GM21529 (cell line): Measurements from ENCODE around the gene NBEA.

ENCODE experiments used
- ATAC-seq: cut with Tn5 transposase; IDR thresholded peaks from one replicate; pipeline ENCODE4 v1.9.1; 2021; ENCODE audit not compliant: unreplicated experiment

NBEA gene

DNA sequence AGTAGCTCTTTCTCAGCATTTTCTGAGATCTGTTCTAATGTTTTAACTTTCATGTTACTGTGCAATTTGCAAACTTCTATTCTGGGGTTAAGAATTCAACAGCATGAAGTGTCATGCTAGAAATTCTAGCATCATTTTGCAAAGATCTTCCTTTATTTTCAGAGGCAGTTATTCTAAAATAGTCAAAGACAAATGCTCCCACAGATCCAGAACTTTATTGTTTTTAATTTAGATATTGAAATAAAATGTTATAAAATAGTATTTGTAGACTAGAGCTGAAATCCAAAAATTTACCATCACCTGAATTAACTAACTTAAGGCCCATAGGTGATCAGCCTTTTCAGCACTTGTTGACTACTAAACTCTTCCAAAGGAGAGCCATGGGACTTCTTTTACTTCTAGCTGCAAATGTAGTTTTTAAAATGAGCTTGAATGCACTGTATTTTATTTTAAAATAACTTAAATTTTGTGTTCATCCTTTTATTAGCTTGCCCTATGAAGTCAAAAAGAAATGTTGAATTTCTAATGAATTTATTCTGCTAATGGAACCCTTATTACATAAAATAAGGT is 531.2 kb downstream of the NBEA start:
- ATAC-seq: no peak

DNA sequence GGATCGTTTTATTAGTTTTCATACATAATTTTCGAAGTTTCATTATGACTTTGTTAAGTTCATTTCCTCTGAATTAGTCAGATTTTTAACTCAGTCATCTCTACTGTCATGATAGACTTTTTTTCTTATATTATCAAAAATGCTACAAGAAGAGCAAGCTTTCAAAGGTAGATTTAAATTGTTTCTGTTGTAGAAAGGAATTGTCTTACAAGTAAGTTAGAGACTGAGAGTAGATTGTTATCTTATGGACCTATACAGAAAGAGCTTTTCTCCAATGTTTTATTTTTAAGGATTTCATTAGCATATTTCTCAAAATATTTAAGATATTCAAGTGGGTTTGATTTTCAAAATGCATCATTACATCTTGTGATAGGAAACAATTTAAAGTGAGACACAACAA is 531.7 kb downstream of the NBEA start:
- no peak for ATAC-seq

DNA sequence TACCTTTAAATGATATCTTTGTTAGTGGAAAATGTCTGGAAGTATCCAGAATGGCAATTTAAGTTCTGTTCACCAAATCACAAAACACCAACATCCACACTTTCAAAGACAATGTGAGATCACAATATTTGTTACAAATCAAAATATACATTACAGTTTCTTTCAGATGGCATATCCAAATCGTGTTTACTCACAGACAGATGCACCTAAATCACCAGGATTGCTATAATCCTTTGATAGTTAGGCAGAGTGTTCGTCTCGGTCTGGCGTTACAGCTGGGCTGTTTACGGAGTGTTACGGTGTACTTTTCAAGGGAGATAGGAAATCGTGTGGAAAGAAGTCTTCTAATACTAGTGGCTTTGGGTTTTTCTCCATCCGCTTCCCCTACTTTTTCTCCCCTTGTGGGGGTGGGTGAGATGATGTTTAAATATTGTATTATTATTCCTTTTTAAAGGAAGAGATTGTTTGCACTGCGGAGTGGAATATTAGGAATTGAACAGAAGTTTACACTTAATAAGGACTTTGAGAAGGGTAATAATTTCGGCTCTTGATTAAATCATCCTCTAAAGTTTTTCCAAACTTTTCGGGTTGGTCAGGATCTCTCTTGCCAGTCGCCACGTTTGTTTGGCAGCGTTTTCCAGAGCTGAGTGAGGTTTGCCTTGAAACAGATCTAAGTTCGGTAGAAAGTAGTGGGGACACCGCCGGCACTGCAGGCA is 532.6 kb downstream of the NBEA start:
- ATAC-seq: no peak

DNA sequence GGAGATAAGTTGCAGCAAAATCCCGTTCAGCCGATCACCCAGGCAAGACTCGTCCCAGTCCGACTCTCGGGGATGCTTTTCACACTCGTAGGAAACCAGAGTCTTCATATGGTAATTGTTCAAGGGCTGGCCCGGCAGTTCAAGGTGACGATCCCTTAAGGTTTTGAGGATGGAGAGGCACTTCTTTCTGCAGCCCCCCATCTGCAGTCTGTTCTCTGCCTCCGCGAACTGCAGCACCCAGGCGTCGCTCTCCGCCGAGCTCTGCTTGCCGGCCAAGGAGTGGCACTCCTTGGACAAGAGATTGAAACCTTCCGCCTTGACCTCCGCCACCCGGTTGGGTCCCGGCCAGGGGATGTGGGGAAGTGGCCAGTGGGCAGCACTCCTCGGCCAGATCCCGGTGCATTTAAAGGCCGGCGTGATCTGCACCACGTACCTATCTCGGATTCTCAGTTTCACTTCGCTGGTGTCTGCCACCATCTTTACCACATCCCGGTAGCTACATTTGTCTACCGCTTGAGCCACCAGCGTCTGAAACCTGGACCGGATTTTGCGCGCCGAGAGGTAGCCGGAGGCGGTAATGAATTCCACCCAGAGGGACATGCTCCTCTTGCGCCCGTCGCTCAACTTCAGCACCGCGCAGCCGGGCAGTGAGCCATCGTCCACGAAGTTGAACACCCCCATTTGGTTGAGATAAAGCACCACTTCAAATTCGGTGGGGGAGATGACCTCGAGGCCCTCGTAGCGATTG is 533.3 kb downstream of the NBEA start:
- no peak for ATAC-seq

DNA sequence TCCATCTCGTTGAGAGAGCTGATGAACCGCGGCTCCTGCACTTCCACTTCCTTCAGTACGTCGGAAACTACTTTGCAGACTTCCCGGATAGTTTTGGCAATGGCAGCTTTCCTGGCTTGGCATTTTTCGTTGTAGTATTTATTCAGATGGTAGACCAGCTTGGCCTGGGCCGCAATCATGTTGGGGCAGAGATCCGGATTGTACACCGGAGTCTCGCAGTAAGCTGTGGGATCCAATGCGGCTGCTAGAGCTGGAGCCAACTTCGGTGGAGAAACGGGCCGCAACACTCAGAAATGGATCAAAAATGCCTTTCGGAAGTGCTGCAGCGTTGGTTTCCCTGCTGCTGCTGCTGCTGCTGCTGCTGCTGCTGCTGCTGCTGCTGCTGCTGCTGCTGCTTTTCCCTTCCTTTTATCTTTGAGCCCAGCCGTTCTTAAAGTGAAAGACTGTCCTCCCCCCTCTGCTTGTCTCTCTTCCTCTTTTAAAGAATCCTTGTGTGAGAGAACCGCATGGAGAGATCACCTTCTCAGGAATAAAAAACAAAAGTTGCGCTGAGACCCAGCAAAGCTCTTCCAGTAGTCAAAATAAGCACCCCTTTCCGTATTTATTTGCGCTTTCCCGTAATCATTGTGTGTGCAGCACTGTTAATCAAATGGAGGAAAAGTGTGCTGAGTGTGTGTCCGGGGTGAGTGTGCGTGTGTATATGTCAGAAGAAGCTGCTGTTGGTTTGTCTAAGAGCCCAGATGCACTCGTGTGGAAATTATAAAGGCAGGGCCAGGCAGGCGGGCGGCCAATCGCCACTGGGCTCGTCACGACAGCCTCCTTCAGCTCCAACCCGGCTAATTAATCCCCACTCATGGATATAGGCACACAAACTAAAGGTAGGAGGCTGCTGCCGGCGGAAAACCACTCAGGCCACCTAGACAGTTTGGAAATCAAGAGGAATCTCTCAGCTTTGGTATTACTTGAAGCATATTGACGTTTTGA is 534.2 kb downstream of the NBEA start, which contains the start of gene MAB21L1:
Gene MAB21L1, minus strand, starts transcription at position 730 of the 984 bp plus-strand sequence. Its CDS starts 551 bp downstream, at position 179.
- no peak for ATAC-seq

DNA sequence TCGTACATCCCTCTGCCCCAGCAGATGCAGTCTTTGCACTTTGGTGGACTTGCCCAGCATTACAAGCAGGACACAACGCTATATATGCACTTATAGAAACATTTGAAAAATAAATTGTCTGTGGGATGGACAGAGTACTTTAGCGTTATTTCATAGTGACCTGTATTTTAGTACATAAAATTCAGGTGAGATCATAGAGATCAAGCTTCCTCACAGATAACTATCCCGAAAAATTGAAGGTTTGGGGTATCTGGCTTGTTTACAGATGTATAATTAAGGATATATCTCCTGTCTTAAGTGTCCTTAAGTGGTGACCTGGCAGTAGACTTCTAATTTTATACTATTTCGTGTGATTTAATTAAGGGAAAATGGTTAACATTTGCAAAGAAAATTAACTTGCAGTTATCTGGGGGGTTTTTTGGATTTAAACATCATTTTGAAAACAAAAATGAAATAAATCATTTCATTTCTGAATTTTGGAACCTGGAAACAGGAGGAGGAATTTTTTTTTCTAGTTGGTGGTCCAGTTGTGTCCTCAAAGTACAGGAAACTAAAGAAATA is 535.4 kb downstream of the NBEA start:
- no peak for ATAC-seq

DNA sequence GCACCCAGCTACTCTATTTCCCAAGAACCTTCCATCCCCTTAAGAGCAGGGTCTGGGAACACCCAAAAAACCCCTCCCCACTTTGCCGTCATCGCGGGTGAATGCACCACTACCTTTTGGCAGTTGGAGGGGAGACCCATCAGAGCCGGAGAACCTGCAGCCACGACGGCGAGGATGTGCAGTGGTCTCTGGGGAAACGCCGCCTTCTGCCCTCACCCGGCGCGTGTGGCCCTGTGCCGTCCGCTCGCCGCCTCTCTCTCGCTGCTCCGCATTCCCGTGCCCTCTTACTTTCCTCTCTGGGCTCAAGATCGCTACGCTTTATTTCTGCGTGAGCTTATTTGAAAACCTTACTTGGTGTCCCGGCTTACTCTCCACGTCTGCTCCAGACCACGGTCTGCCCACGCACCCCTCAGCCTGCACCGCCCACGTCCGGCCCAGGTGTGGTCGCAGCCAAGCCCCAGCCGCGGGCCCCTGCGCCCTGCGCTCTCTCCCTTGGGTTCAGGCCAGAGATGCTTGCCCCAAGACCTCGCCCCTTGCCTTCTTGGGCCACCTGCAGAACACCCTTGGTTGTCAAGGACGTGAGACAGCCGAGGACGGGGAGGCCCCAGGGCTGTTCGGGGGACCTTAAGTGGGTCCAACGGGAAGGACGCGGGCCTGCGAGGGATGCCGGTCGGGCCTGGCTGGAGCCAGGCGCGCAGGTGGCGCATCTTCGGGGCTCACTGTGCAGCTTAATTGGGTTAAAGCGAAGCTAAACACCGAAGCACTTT is 536.4 kb downstream of the NBEA start:
- ATAC-seq: no peak

DNA sequence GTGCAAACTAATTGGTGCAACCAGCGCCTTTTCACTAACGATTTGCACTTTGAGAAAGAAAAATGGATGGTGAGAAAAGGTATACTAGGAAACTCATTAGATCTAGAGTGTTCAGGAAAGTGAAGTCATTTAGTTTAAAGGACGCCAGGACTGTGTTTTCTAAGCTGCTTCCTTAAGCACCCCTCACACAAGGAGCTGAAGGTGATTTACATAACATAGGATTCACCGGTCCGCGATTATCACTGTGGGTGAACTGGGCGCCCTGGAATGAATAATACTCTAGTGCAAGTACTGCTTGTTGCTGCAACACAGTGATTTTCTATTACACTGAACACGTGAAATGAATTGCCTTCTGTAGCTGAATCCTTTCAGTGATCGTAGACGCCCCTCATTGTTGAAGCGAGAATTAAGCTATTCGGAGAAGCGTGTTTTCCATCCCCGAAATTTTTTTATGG is 537.0 kb downstream of the NBEA start:
- ATAC-seq: no peak

DNA sequence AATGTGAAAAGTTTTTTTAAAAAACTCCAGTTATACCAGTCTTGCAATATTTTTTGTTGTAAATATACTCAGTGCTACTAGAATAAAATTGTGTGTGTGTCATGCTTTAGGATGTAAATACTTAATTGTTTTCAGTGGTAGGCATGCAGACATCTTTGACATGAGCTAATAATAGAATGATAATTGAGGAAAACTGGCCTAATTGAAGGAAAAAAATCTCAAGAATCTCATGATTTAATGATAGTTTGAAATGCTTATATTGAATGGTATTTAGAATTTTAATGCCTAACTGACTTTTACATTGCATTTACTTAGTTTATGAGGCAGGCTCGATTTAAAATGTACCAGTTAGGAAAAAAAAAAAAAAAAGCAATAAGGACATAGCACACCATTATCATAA is 537.6 kb downstream of the NBEA start:
- no peak for ATAC-seq

DNA sequence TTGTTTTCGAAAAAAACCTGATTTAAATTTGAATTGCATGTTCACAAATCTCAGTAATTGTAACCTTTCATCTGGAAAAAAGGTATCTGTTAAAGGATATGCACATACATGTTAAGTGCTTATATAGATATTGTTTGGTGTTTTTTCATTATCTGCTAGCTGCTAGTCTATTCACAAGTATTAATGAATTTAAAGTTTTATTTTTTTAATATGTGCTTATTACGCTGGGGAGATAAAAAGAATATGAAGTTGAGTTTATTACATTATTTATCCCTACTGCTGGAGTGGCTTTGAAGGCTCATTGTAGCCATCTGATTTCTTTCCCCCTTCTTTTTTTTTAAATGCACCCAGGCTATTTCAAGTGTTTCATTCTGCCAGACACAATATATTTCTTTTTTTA is 538.3 kb downstream of the NBEA start:
- ATAC-seq: no peak

DNA sequence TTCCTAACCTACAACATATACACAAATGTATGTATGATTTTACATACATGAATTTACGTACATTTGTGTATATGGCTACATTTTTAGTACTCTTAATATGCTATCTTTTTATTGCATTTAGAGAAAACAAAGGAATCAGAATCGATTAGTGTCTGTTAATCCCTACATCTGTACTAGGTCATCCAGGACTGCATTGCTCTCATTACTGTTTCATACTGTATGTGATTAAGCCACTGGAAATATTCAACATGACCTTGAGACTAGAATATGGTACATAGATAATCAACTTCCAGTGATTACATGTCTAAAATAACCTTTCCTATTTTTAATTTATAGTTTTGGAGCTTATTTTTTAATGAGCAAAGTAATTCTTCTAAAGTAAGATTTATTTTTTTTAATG is 539.7 kb downstream of the NBEA start:
- no peak for ATAC-seq

DNA sequence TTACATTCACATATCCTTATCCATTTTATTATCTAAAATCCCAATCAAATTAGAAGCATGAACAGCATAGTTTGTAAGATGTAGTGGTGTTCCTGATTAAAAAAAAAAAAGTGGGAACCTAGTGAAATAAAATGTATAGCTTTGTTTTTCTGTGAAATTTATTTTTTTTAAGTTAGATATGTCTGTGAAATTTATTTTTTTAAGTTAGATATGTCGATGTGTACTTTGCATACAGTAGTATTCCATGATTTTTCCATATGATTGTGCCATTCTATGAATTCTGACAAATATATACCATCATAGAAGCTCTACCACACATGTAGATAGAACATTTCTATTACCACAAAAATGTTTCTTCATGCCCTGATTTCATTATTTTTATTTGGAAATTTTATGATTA is 540.5 kb downstream of the NBEA start:
- ATAC-seq: no peak

DNA sequence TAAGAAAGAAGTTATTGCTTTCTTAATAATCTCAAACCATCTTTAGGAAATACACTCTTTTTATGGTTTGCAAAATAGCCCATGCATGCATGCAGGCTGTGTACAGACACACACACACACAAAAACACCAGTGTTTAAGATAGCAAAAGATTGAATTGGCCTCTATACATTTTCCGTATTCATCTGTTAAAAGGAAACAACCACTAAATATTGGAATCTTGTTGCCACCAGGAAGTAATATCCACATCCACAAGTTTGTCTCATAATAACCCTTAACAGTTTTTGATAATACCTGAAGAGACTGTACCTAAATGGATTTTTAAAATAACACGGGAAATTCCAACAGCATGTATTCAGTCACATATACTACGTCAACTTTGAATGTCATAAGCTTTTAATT is 541.7 kb downstream of the NBEA start:
- no peak for ATAC-seq

DNA sequence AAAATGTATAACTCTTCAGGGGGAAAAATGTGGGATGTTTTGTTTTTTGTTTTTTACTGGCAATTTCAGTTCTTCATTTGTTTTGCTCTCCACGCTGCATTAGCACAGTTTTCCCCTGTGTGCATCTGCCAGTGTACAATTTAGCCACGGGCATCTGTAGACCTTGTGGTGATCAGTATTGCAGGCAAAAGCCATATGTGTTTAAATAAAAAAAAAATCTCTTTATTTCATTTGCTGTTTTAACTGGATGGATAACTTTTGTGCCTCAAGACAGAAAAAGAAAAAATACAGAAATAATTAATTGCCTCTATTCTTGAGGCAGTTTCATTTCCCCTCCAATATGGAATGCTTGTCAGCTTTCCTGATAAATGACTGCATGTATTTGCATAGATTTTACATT is 542.3 kb downstream of the NBEA start:
- ATAC-seq: no peak

DNA sequence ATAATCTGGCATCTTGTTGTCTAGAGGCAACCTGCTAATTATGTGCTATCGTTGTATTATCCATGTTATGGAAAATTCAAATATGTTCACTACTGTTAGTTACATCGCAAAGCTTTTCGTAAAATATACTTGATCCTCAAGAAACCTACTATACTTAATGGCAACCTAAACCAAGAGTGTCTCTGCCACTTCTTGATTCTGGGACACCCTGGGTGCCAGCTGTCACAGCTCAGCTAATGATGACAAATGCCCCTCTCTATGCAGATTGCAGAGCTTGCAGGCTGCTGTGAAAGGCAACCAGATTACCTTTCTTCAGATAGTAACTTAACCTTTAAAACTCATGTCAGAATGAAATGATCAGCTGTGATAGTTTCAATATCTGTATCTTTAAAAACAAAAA is 543.4 kb downstream of the NBEA start:
- no peak for ATAC-seq

DNA sequence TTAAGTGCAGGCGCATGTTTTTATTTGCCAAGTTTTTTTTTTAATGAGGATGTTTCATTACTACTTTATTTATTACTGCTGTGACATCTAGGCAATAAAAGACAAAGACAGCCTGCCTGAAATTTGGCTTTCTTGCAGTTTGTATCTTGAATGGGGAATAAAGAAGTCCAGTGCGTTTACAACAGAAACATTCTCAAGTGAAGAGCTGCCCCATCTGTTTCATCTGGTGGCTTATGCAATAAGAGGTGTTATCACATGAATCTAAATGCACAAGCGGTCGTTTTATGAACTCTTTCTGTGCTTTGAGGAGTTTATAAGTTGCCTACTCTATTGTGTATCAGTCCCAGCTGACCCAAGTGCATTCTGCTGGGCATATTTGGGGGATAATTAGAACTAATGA is 547.0 kb downstream of the NBEA start:
- no peak for ATAC-seq

DNA sequence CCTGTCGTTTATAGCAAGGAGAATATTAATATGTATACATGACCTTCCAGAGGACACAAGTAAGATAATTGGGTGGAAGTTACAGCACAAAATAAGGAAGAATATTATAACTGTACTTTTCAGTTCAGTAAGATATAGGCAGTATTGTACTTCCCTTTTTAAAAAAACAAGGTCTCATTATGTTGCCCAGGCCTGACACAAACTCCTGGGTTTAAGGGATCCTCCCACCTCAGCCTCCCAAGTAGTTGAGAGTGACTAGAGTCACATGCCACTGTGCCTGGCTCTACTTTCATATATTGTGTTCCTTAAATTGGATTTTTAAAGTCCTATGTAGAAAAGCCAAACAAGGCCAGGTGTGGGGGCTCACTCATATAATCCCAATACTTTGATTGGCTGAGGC is 553.9 kb downstream of the NBEA start:
- ATAC-seq: no peak

DNA sequence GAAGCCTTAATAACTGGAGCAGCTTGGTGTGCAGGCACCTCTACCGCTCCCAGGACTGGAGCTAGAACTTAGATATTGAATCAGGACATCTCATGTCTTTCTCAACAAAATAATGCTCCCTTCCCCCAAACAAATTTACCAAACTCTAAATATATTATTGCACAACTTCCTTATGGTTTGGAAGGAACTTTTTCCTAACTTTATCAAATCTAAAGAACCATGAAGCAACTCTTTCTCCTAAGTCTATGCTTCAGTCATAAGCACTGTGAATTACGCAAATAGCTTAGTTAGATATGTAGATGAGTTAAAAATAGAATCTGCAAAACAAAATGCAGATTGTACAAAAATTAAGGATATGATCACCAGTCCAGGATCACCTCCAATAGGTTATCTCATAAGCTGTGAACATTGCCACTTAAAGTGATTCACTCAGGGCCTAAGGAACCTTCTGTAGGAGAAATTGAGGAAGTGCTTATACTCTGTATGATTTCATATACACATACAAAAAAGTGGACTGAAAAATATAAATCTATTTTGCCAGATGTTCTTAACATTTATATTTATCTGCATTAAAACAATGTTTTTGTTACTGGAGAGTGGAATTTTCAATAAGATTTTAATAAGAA is 554.8 kb downstream of the NBEA start:
- no peak for ATAC-seq

DNA sequence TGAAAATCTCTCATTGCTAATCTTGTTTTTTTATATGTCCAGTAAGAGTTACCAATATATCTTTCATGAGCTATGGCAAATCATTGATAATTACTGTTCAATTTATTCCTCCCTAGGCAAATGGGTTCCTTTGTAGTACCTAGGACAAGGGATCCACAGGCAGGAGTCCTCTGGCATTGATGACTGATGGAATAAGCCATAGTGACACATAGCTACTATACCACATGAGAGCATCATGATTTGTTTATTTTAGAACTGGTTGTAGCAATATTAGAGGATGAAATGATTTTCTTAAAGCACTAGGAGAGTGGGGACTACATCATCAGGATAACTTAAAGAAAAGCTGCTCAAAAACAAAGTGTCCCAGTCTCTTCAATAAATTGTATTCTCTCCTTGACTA is 556.2 kb downstream of the NBEA start:
- no peak for ATAC-seq
